ENCODE results near the gene MEGF6. TPM values are rescaled to one million over a fixed set of nuclear protein-coding genes. Genes with fewer than 3 reads are reported as not detected.
A peak's percentile ranks its signal among the peaks of the same experiment; 100 is the strongest.

MEGF6 gene
- total and polyA plus RNA-seq, 9 of the 15 experiments (the other 6 are each of a cell fraction or from before 2014, with no cell fraction given) = 0.03 to 1.7 (median 0.24) TPM; not detected in 3

GRCh38 chr1:3535732-3536131 is 75.6 kb downstream of the MEGF6 start:
- in situ Hi-C loops (cut with MboI) = no loop called here
- POLR2A ChIA-PET = interaction anchor here (0.7 kb wide), 1 partner anchor 10 kb away, joined by 3 read pairs; no protein-coding TSS in a partner anchor

More at GRCh38 chr1:3535732-3536131, 75.6 kb downstream of the MEGF6 start:
- H3K79me2 ChIP-seq (ENCODE audit: control insufficient read depth, insufficient read depth, low read length) = no peaks in the 10 kb centered on the region
- TF ChIP-seq PPARD (CRISPR knock-in tag; IDR thresholded peaks at IDR 0.05) = no peak
- TF ChIP-seq ZNF764 (CRISPR knock-in tag; IDR thresholded peaks at IDR 0.05; ENCODE audit: low read depth) = no peak
- peak in 1 of 2 experiments; percentile 36; a peak in 1 of 4 replicates for TF ChIP-seq UBTF (IDR thresholded peaks at IDR 0.05; ENCODE audit: borderline replicate concordance in 1 of 2, low read depth in 2 of 2, low read length in 2 of 2)
- no peak for TF ChIP-seq SRSF1 (IDR thresholded peaks at IDR 0.05; ENCODE audit: low read depth, low read length)
- no peak for TF ChIP-seq PURB (CRISPR knock-in tag; IDR thresholded peaks at IDR 0.05; ENCODE audit: low read depth)
- TF ChIP-seq HNRNPK (IDR thresholded peaks at IDR 0.05; ENCODE audit: low read depth, low read length, poor library complexity, severe bottlenecking) = no peak
- BruUV-seq (replicated peaks) = no TSS peak
- peaks cover 5 to 80% of the 10 kb centered on the region in 2 experiments; a peak in 4 of 5 replicates for H3K27me3 ChIP-seq (ENCODE audit: control insufficient read depth in 2 of 2, insufficient read depth in 2 of 2, low read length in 2 of 2)
- no peaks in the 10 kb centered on the region for H3K36me3 ChIP-seq (ENCODE audit: control insufficient read depth, insufficient read depth, low read length)
- H3K9me3 ChIP-seq (replicated peaks; ENCODE audit: control insufficient read depth, insufficient read depth, low read depth, low read length) = no peaks in the 10 kb centered on the region
- FAIRE-seq (no peak), DNase-seq (ENCODE audit: extremely low read depth in 1 of 4, low spot score in 3 of 4) (no peak), ATAC-seq (no peak)
- peaks cover 0 to 67% of the 10 kb centered on the region in 2 experiments; a peak in 3 of 5 replicates for H3K4me1 ChIP-seq (replicated peaks in 1 of 2; ENCODE audit: control insufficient read depth in 2 of 2, insufficient read depth in 2 of 2, low read length in 2 of 2)
- H3K4me2 ChIP-seq (ENCODE audit: insufficient read depth, low read length) = no peak overlapping the region
- H3K9ac ChIP-seq (ENCODE audit: insufficient read depth in 1 of 2, low read depth in 2 of 2, low read length in 2 of 2) = no peak overlapping the region
- peaks cover 48% of the 10 kb centered on the region for H4K20me1 ChIP-seq (replicated peaks; ENCODE audit: control insufficient read depth, insufficient read depth, low read length)
- 2% methylated on average over 12 of the region's 12 CpGs for WGBS (ENCODE audit: insufficient coverage, low coverage, missing lambda C conversion rate)
- H3K4me3 ChIP-seq = no peak overlapping the region
- no peak overlapping the region for H3K27ac ChIP-seq (ENCODE audit: extremely low read depth, low read depth, low read length)
- intact Hi-C loops (cut with micrococcal nuclease) = no loop called here
- CTCF ChIA-PET (ENCODE audit: low intra/inter-chr PET ratio) = no interaction called here
- no peaks in the 10 kb centered on the region for H3K9me1 ChIP-seq (ENCODE audit: control insufficient read depth, insufficient read depth, low read length)
- no peak overlapping the region for H2AFZ ChIP-seq (ENCODE audit: low read depth, low read length)

All from K562 (cell line).